HEK293 (cell line): Measurements from ENCODE around the gene ZCCHC14.

Experiments used
- CTCF ChIA-PET: fragments of 350-600 bp; formaldehyde crosslinking; extraction: SDS; loops from one replicate; lab custom pipeline; 2021; ENCODE audit warnings: antibody characterized with exemption; lab: Yijun Ruan, JAX
- POLR2A ChIA-PET: fragments of 300-600 bp; formaldehyde crosslinking; extraction: SDS; loops from one replicate; lab custom pipeline; 2020; ENCODE audit warnings: antibody characterized with exemption, inconsistent platforms; lab: Yijun Ruan, JAX
- H3K27ac ChIP-seq: fragments of 200-500 bp; sonication (Bioruptor generic); 2 replicates; pipeline ENCODE4 v1.5.1; 2014; ENCODE audit warnings: low read depth, low read length, control low read depth, inconsistent platforms; ENCODE audit errors: extremely low read depth
- H3K36me3 ChIP-seq, 2 experiments: fragments of 200-500 bp in 1 of 2; sonication (Bioruptor generic) in 1 of 2; 1 replicate in 1 of 2; 2 replicates in 1 of 2; pipeline ENCODE4 v1.5.1; 2014 to 2017; ENCODE audit warnings: inconsistent platforms in 2 of 2, low read length in 2 of 2; ENCODE audit not compliant: control insufficient read depth in 2 of 2, insufficient read depth in 1 of 2
- H3K4me1 ChIP-seq: fragments of 200-500 bp; sonication (Bioruptor generic); 2 replicates; pipeline ENCODE4 v1.5.1; 2014; ENCODE audit warnings: mild to moderate bottlenecking, low read length, inconsistent platforms; ENCODE audit not compliant: control insufficient read depth, insufficient read depth
- H3K4me3 ChIP-seq: 2 replicates; pipeline ENCODE4 v1.5.1; 2011; ENCODE audit warnings: low read depth, mild to moderate bottlenecking, control low read depth, low read length, moderate library complexity
- H3K9me3 ChIP-seq: fragments of 200-500 bp; sonication (Bioruptor generic); 2 replicates; pipeline ENCODE4 v1.5.1; 2014; ENCODE audit warnings: low read depth, low read length, inconsistent platforms; ENCODE audit not compliant: control insufficient read depth, insufficient read depth
- HOXD13 ChIP-seq: sonication (generic); formaldehyde crosslinking; IDR thresholded peaks from 2 replicates; pipeline ENCODE4 v1.8.0; 2022; ENCODE audit warnings: missing genetic modification reagents, borderline replicate concordance
- OVOL3 ChIP-seq: fragments of 450-650 bp; formaldehyde crosslinking; IDR thresholded peaks from 2 replicates; pipeline ENCODE4 v1.5.1; 2016; ENCODE audit warnings: missing biosample characterization, missing genetic modification characterization
- RBAK ChIP-seq: fragments of 450-650 bp; formaldehyde crosslinking; IDR thresholded peaks from 2 replicates; pipeline ENCODE4 v1.5.1; 2016; ENCODE audit warnings: missing biosample characterization, missing genetic modification characterization
- ZBTB20 ChIP-seq: fragments of 450-650 bp; formaldehyde crosslinking; IDR thresholded peaks from 2 replicates; pipeline ENCODE4 v1.5.1; 2016; ENCODE audit warnings: missing biosample characterization, missing genetic modification characterization
- ZEB2 ChIP-seq: fragments of 450-650 bp; formaldehyde crosslinking; IDR thresholded peaks from 2 replicates; pipeline ENCODE4 v1.5.1; 2016; ENCODE audit warnings: missing biosample characterization, missing genetic modification characterization
- ZNF121 ChIP-seq: fragments of 450-650 bp; formaldehyde crosslinking; IDR thresholded peaks from 2 replicates; pipeline ENCODE4 v1.5.1; 2016; ENCODE audit warnings: missing biosample characterization, missing genetic modification characterization
- ZNF133 ChIP-seq: fragments of 450-650 bp; formaldehyde crosslinking; IDR thresholded peaks from 2 replicates; pipeline ENCODE4 v1.5.1; 2016; ENCODE audit warnings: missing biosample characterization, missing genetic modification characterization
- ZNF324 ChIP-seq: fragments of 450-650 bp; formaldehyde crosslinking; IDR thresholded peaks from 2 replicates; pipeline ENCODE4 v1.5.1; 2016; ENCODE audit warnings: missing biosample characterization, missing genetic modification characterization
- ZNF629 ChIP-seq: fragments of 450-650 bp; formaldehyde crosslinking; IDR thresholded peaks from 2 replicates; pipeline ENCODE4 v1.5.1; 2017; ENCODE audit warnings: missing biosample characterization, missing genetic modification characterization
- ZNF670 ChIP-seq: fragments of 450-650 bp; formaldehyde crosslinking; IDR thresholded peaks from 2 replicates; pipeline ENCODE4 v1.5.1; 2016; ENCODE audit warnings: missing biosample characterization, missing genetic modification characterization, low read depth
- ZNF830 ChIP-seq: fragments of 450-650 bp; IDR thresholded peaks from 2 replicates; pipeline ENCODE4 v1.5.0; 2018; ENCODE audit warnings: missing biosample characterization, missing genetic modification characterization, low read depth, mild to moderate bottlenecking, moderate library complexity
- TF ChIP-seq, protein P1 (sequence below): fragments of 450-650 bp; formaldehyde crosslinking; IDR thresholded peaks from 2 replicates; pipeline ENCODE4 v1.5.0; 2017; ENCODE audit warnings: missing biosample characterization, missing genetic modification characterization, borderline replicate concordance
- TF ChIP-seq, protein P2 (sequence below): fragments of 450-650 bp; formaldehyde crosslinking; IDR thresholded peaks from 2 replicates; pipeline ENCODE4 v1.5.1; 2017; ENCODE audit warnings: missing biosample characterization, missing genetic modification characterization
- TF ChIP-seq, protein P3 (sequence below): fragments of 450-650 bp; formaldehyde crosslinking; IDR thresholded peaks from 2 replicates; pipeline ENCODE4 v1.5.1; 2016; ENCODE audit warnings: missing biosample characterization, missing genetic modification characterization

The ZCCHC14 gene

DNA sequence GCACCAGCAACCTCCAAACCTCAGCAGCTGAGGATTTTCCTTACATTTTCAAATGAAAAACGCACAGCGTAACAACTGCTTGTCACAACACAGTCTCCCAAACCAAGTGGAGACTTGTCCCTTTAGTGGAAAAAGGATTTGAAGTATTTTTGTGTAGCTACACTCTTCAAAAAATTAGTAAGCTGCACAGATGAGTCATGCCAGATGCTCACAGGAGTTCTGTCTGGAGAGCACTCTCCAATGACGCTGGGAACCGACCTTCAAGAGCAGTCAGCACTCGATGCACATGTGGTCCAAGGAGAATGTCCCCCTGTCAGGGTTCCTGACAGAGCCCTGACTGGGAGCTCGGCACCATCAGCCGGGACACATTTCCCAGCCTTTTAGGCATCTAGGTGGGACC is 60.9 kb downstream of the ZCCHC14 start (continued):
- TF ChIP-seq ZEB2: no peak

DNA sequence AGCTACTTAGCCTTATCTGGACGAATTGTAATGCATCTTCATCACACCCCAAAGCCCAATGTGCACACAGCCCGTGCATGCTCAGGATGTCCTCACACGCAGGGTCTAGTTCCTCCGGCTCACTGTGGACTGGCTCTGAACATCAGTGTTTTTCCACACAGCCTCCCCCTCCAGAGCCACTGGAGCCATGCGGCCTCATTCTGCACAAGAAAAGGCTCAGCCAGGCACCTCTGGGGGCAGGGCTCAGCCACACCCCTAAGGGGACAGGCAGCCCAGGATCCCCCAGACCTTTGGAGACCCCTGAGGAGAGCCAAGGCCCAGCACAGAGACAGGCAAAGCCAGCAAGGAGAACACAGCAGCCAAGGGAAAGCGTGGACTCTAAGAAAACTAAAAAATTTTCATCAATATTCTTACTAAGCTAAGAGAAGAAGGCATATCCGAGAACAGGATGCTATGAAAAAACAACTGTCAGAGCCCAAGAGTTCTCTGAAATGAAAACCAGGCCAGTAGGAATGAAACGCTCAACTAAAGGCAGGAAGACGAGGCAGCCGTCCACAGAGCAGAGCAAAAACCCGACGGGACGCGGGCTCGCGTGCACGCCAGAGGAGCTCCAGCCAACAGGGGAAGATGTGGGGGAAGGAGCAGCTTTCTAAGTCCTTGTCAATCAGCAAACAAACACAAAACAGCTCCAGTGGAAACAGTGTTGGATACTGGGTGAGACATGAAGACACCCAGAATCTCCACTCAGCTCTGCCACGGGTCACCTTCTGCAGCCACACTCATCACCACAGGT is 66.2 kb downstream of the ZCCHC14 start:
- Histone ChIP-seq H3K4me1 (no peaks in the 10 kb centered on the region), H3K27ac (no peak overlapping the region), H3K36me3 (peaks cover 10 to 58% of the 10 kb centered on the region in 2 experiments; a peak in 2 of 3 replicates), H3K4me3 (no peak overlapping the region), H3K9me3 (no peaks in the 10 kb centered on the region)
- TF ChIP-seq, protein P1, sequence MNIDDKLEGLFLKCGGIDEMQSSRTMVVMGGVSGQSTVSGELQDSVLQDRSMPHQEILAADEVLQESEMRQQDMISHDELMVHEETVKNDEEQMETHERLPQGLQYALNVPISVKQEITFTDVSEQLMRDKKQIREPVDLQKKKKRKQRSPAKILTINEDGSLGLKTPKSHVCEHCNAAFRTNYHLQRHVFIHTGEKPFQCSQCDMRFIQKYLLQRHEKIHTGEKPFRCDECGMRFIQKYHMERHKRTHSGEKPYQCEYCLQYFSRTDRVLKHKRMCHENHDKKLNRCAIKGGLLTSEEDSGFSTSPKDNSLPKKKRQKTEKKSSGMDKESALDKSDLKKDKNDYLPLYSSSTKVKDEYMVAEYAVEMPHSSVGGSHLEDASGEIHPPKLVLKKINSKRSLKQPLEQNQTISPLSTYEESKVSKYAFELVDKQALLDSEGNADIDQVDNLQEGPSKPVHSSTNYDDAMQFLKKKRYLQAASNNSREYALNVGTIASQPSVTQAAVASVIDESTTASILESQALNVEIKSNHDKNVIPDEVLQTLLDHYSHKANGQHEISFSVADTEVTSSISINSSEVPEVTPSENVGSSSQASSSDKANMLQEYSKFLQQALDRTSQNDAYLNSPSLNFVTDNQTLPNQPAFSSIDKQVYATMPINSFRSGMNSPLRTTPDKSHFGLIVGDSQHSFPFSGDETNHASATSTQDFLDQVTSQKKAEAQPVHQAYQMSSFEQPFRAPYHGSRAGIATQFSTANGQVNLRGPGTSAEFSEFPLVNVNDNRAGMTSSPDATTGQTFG (tag by site-specific recombination): no peak
- TF ChIP-seq ZNF133 (tag by site-specific recombination): no peak
- TF ChIP-seq, protein P2, sequence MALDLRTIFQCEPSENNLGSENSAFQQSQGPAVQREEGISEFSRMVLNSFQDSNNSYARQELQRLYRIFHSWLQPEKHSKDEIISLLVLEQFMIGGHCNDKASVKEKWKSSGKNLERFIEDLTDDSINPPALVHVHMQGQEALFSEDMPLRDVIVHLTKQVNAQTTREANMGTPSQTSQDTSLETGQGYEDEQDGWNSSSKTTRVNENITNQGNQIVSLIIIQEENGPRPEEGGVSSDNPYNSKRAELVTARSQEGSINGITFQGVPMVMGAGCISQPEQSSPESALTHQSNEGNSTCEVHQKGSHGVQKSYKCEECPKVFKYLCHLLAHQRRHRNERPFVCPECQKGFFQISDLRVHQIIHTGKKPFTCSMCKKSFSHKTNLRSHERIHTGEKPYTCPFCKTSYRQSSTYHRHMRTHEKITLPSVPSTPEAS: no peak
- no peak for TF ChIP-seq HOXD13 (CRISPR knock-in tag)
- TF ChIP-seq ZNF121 (tag by site-specific recombination): no peak
- TF ChIP-seq ZNF324 (tag by site-specific recombination): no peak
- TF ChIP-seq RBAK (tag by site-specific recombination): no peak
- no peak for TF ChIP-seq ZBTB20 (tag by site-specific recombination)
- TF ChIP-seq ZNF830 (tag by site-specific recombination): no peak
- TF ChIP-seq, protein P3, sequence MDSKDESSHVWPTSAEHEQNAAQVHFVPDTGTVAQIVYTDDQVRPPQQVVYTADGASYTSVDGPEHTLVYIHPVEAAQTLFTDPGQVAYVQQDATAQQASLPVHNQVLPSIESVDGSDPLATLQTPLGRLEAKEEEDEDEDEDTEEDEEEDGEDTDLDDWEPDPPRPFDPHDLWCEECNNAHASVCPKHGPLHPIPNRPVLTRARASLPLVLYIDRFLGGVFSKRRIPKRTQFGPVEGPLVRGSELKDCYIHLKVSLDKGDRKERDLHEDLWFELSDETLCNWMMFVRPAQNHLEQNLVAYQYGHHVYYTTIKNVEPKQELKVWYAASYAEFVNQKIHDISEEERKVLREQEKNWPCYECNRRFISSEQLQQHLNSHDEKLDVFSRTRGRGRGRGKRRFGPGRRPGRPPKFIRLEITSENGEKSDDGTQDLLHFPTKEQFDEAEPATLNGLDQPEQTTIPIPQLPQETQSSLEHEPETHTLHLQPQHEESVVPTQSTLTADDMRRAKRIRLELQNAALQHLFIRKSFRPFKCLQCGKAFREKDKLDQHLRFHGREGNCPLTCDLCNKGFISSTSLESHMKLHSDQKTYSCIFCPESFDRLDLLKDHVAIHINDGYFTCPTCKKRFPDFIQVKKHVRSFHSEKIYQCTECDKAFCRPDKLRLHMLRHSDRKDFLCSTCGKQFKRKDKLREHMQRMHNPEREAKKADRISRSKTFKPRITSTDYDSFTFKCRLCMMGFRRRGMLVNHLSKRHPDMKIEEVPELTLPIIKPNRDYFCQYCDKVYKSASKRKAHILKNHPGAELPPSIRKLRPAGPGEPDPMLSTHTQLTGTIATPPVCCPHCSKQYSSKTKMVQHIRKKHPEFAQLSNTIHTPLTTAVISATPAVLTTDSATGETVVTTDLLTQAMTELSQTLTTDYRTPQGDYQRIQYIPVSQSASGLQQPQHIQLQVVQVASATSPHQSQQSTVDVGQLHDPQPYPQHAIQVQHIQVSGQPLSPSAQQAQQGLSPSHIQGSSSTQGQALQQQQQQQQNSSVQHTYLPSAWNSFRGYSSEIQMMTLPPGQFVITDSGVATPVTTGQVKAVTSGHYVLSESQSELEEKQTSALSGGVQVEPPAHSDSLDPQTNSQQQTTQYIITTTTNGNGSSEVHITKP (tag by site-specific recombination): no peak
- CTCF ChIA-PET: interaction anchor here (0.7 to 3.1 kb wide), 6 partner anchors 10 to 209 kb away, joined by 3 to 13 read pairs (median 4); no protein-coding TSS in a partner anchor
- POLR2A ChIA-PET: no interaction called here

DNA sequence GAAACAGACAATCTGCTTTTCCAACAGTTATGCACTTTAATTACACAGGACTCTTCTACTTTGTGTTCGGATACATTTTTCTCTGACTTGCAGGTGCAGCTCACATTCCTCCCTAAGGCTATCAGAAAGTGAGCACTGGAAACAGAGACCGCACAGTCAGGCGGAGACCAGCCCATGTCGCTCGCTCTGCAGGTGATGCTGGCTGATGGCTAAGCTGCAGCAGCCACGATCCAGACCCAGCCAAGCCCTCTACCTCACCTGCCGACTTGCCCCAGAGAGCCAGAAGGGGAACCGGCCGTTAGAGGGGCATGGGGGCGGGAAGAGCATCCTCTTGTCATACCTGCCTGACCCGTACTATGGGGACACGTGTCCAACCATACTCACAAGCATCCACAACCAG is 66.9 kb downstream of the ZCCHC14 start:
- peaks cover 10 to 62% of the 10 kb centered on the region in 2 experiments; a peak in 2 of 3 replicates for H3K36me3 ChIP-seq
- no peaks in the 10 kb centered on the region for H3K9me3 ChIP-seq
- H3K4me1 ChIP-seq: no peaks in the 10 kb centered on the region
- ChIA-PET POLR2A (interaction anchor here (0.7 kb wide), 1 partner anchor 289 kb away, joined by 3 read pairs; no protein-coding TSS in a partner anchor), CTCF (interaction anchor here (0.6 to 3.1 kb wide), 6 partner anchors 10 to 444 kb away, joined by 3 to 13 read pairs (median 4); no protein-coding TSS in a partner anchor)
- H3K4me3 ChIP-seq: no peak overlapping the region
- H3K27ac ChIP-seq: no peak overlapping the region
- no peak for TF ChIP-seq ZNF670 (tag by site-specific recombination)
- no peak for TF ChIP-seq OVOL3
- no peak for TF ChIP-seq ZNF629 (tag by site-specific recombination)
